DOHH2 (cell line): ENCODE data around the gene MKKS.

Experiments used
- H3F3A ChIP-seq: fragments of 200-600 bp; sonication (generic), shearing (Covaris generic); 2 replicates; pipeline ENCODE4 v1.6.0; 2016; ENCODE audit warnings: antibody characterized with exemption, mild to moderate bottlenecking; ENCODE audit not compliant: control insufficient read depth, insufficient read depth
- H3K27ac ChIP-seq: fragments of 200-600 bp; sonication (generic); 2 replicates; pipeline ENCODE4 v1.5.1; 2014; ENCODE audit warnings: low read depth, mild to moderate bottlenecking, low read length, moderate library complexity
- H3K27me3 ChIP-seq: fragments of 200-600 bp; sonication (generic); 2 replicates; pipeline ENCODE4 v1.6.1; 2014; ENCODE audit warnings: mild to moderate bottlenecking, low read length, mixed read lengths; ENCODE audit not compliant: control insufficient read depth
- H3K36me3 ChIP-seq: fragments of 200-600 bp; sonication (generic); 2 replicates; pipeline ENCODE4 v1.6.1; 2014; ENCODE audit warnings: mild to moderate bottlenecking, low read length, moderate library complexity, mixed read lengths; ENCODE audit not compliant: control insufficient read depth
- H3K4me1 ChIP-seq: fragments of 200-600 bp; sonication (generic); 2 replicates; pipeline ENCODE4 v1.6.1; 2014; ENCODE audit warnings: mild to moderate bottlenecking, low read length, mixed read lengths; ENCODE audit not compliant: control insufficient read depth
- H3K4me2 ChIP-seq: fragments of 200-600 bp; sonication (generic); 2 replicates; pipeline ENCODE4 v1.6.0; 2014; ENCODE audit warnings: mild to moderate bottlenecking, low read length, moderate library complexity
- H3K4me3 ChIP-seq: fragments of 200-600 bp; sonication (generic); 2 replicates; pipeline ENCODE4 v1.5.1; 2014; ENCODE audit warnings: mild to moderate bottlenecking, low read length, mixed read lengths
- H3K79me2 ChIP-seq: fragments of 200-600 bp; sonication (generic); 2 replicates; pipeline ENCODE4 v1.6.1; 2014; ENCODE audit warnings: mild to moderate bottlenecking, low read length, mixed read lengths; ENCODE audit not compliant: control insufficient read depth
- H3K9me2 ChIP-seq: fragments of 200-600 bp; sonication (generic); replicated peaks from 2 replicates; pipeline ENCODE4 v1.6.1; 2014; ENCODE audit warnings: mild to moderate bottlenecking, low read length, mixed read lengths; ENCODE audit not compliant: control insufficient read depth
- H3K9me3 ChIP-seq: fragments of 200-600 bp; sonication (generic); 2 replicates; pipeline ENCODE4 v1.6.1; 2014; ENCODE audit warnings: antibody characterized with exemption, low read length, mixed read lengths; ENCODE audit not compliant: control insufficient read depth, insufficient read depth
- H4K20me1 ChIP-seq: fragments of 200-600 bp; sonication (generic); 2 replicates; pipeline ENCODE4 v1.6.0; 2014; ENCODE audit warnings: low read depth, mild to moderate bottlenecking, antibody characterized with exemption, low read length, moderate library complexity; ENCODE audit not compliant: control insufficient read depth, insufficient read depth
- CTCF ChIP-seq: fragments of 200-600 bp; sonication (generic); IDR thresholded peaks from one replicate; pipeline ENCODE4 v1.5.1; 2014; ENCODE audit warnings: antibody characterized with exemption, mild to moderate bottlenecking, low read depth, low read length; ENCODE audit not compliant: poor library complexity, severe bottlenecking
- EZH2phosphoT487 ChIP-seq: fragments of 200-600 bp; sonication (generic); IDR thresholded peaks from 2 replicates; pipeline ENCODE4 v1.6.1; 2017; ENCODE audit warnings: borderline replicate concordance, mild to moderate bottlenecking, antibody characterized with exemption, low read length, moderate library complexity, mixed read lengths

Gene MKKS

DNA sequence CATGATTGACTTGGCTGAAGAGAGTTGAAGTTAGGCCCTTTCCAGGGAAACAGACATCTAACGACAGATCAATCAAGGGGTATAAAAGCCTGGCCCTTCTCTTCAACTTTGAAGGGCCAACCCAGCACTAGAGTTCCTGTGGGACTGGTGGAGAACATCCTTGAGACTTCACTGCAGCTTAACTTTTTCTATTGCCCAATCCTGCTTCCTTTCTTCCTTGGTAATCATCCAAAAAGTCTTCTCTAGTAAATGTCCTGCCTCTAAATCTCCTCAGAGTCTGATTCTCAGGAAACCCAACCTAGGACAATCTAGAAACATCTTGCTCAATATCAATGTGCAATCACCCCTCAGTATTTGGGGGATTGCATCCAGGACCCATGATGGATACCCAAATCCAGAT lies 1.9 kb downstream of the MKKS start:
- peaks cover 10% of the 10 kb centered on the region for H3F3A ChIP-seq
- H4K20me1 ChIP-seq = peaks cover 6% of the 10 kb centered on the region; the same call in 1 of the 2 replicates
- peak overlapping the region; percentile 4 for H3K4me2 ChIP-seq
- no peaks in the 10 kb centered on the region for H3K9me2 ChIP-seq
- H3K27me3 ChIP-seq = no peaks in the 10 kb centered on the region
- H3K4me1 ChIP-seq = peaks cover 42% of the 10 kb centered on the region
- TF ChIP-seq CTCF (no peak), EZH2phosphoT487 (no peak)
- peaks cover 29% of the 10 kb centered on the region for H3K36me3 ChIP-seq
- H3K9me3 ChIP-seq = no peaks in the 10 kb centered on the region
- H3K27ac ChIP-seq = no peak overlapping the region
- peaks cover 88% of the 10 kb centered on the region for H3K79me2 ChIP-seq
- no peak overlapping the region for H3K4me3 ChIP-seq

DNA sequence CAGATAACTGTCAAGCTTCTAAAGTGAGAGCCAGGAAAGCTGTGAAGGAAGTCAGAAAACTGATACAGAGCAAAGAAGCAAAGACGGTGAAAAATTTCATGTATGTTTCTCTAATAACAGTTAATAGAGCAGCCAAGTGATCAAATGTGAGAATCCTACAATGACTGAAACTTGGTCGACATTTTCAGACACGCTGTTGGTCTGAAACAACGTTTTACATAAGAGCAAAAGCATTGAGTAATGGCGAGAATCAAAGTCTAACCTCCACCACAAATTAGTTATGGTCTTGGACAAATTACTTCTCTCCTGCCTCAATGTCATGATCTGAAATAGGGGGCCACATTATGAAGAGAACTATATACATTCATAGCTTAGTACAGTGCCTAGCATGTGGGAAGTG lies 3.3 kb downstream of the MKKS start:
- Histone ChIP-seq H3K27ac (no peak overlapping the region), H3K27me3 (no peaks in the 10 kb centered on the region), H3K79me2 (peaks cover 88% of the 10 kb centered on the region), H3K4me3 (no peak overlapping the region), H3K9me2 (no peaks in the 10 kb centered on the region), H3K4me1 (peaks cover 31% of the 10 kb centered on the region), H3K9me3 (no peaks in the 10 kb centered on the region), H3F3A (peaks cover 10% of the 10 kb centered on the region), H4K20me1 (peaks cover 15% of the 10 kb centered on the region; the same call in 1 of the 2 replicates), H3K36me3 (peaks cover 36% of the 10 kb centered on the region), H3K4me2 (no peak overlapping the region)
- TF ChIP-seq CTCF = no peak
- no peak for TF ChIP-seq EZH2phosphoT487

DNA sequence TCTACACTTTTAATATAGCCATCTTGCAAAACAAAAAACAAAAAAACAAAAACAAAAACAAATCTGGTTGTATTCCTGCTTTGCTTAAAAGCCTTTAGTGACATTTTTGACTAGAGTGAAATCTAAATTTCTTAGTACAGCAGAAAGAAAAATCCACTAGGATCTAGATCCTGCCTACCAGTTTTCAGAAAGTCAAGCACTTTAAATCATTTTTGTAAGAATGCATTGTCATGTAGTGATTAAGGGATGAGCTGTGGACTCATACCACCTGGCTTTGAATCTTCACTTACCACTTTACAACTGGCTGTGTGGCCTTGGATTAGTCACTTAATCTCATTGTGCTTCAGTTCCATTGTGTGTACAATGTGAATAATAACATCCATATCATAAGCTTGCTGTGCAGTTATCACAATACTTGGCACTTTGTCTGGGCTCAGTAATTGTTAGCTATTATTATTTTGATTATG lies 4.0 kb downstream of the MKKS start:
- peaks cover 31% of the 10 kb centered on the region for H3K4me1 ChIP-seq
- no peaks in the 10 kb centered on the region for H3K9me2 ChIP-seq
- H3K79me2 ChIP-seq = peaks cover 89% of the 10 kb centered on the region
- no peaks in the 10 kb centered on the region for H3K27me3 ChIP-seq
- peaks cover 39% of the 10 kb centered on the region for H3K36me3 ChIP-seq
- TF ChIP-seq EZH2phosphoT487 (no peak), CTCF (no peak)
- H3F3A ChIP-seq = peaks cover 10% of the 10 kb centered on the region
- peaks cover 15% of the 10 kb centered on the region; the same call in 1 of the 2 replicates for H4K20me1 ChIP-seq
- H3K4me3 ChIP-seq = no peak overlapping the region
- no peak overlapping the region for H3K4me2 ChIP-seq
- no peaks in the 10 kb centered on the region for H3K9me3 ChIP-seq
- no peak overlapping the region for H3K27ac ChIP-seq
